ENCODE data around the gene SPATS2. TPM values are rescaled to one million over a fixed set of nuclear protein-coding genes. Genes with fewer than 3 reads are reported as not detected.
"Not testable (repeated sequence)": the region's sequence is repeated elsewhere in the genome, so short reads cannot be mapped to it uniquely, and the experiment has no call there.

Gene SPATS2
- total RNA-seq, 1 donor from 2014 or later: 21.3 TPM

GRCh38 chr12:49529414-49529813 is 162.2 kb downstream of the SPATS2 start:
- DNase-seq (ENCODE audit: low read depth) (no peak), FAIRE-seq (no peak)
- H3K4me3 ChIP-seq (ENCODE audit: low read depth, low read length): no peak overlapping the region
- no peak for TF ChIP-seq CTCF (IDR thresholded peaks at IDR 0.05; ENCODE audit: insufficient read depth, low read length, severe bottlenecking)
- H3K36me3 ChIP-seq (ENCODE audit: control insufficient read depth, insufficient read depth, low read length): peaks cover 12% of the 10 kb centered on the region
- H3K27me3 ChIP-seq (ENCODE audit: control insufficient read depth, insufficient read depth, low read length): no peaks in the 10 kb centered on the region

- no peak for TF ChIP-seq CTCF (IDR thresholded peaks at IDR 0.05; ENCODE audit: insufficient read depth, low read length, severe bottlenecking)
- peaks cover 1% of the 10 kb centered on the region for H3K36me3 ChIP-seq (ENCODE audit: control insufficient read depth, insufficient read depth, low read length)
- DNase-seq (ENCODE audit: low read depth) (no peak), FAIRE-seq (no peak)
- H3K27me3 ChIP-seq (ENCODE audit: control insufficient read depth, insufficient read depth, low read length): no peaks in the 10 kb centered on the region
- H3K4me3 ChIP-seq (ENCODE audit: low read depth, low read length): no peak overlapping the region
These were observed 164.5 kb downstream of the SPATS2 start for GRCh38 chr12:49531745-49532144.

- Histone ChIP-seq H3K27me3 (ENCODE audit: control insufficient read depth, insufficient read depth, low read length) (peaks cover 6% of the 10 kb centered on the region), H3K4me3 (ENCODE audit: low read depth, low read length) (no peak overlapping the region), H3K36me3 (ENCODE audit: control insufficient read depth, insufficient read depth, low read length) (no peaks in the 10 kb centered on the region)
- FAIRE-seq (no peak), DNase-seq (ENCODE audit: low read depth) (no peak)
- no peak for TF ChIP-seq CTCF (IDR thresholded peaks at IDR 0.05; ENCODE audit: insufficient read depth, low read length, severe bottlenecking)
These were observed 166.1 kb downstream of the SPATS2 start for GRCh38 chr12:49533331-49533730.

- not testable (repeated sequence) for H3K4me3 ChIP-seq (ENCODE audit: low read depth, low read length); FAIRE-seq; H3K36me3 ChIP-seq (ENCODE audit: control insufficient read depth, insufficient read depth, low read length); H3K27me3 ChIP-seq (ENCODE audit: control insufficient read depth, insufficient read depth, low read length); DNase-seq (ENCODE audit: low read depth)
These were observed 166.9 kb downstream of the SPATS2 start for GRCh38 chr12:49534122-49534521.

GRCh38 chr12:49534731-49535278 is 167.5 kb downstream of the SPATS2 start:
- TF ChIP-seq CTCF (IDR thresholded peaks at IDR 0.05; ENCODE audit: insufficient read depth, low read length, severe bottlenecking): no peak
- peaks cover 12% of the 10 kb centered on the region for H3K27me3 ChIP-seq (ENCODE audit: control insufficient read depth, insufficient read depth, low read length)
- DNase-seq (ENCODE audit: low read depth) (no peak), FAIRE-seq (no peak)
- no peak overlapping the region for H3K4me3 ChIP-seq (ENCODE audit: low read depth, low read length)
- no peaks in the 10 kb centered on the region for H3K36me3 ChIP-seq (ENCODE audit: control insufficient read depth, insufficient read depth, low read length)

GRCh38 chr12:49535921-49536525 is 168.8 kb downstream of the SPATS2 start:
- DNase-seq (ENCODE audit: low read depth) (no peak), FAIRE-seq (no peak)
- H3K4me3 ChIP-seq (ENCODE audit: low read depth, low read length): no peak overlapping the region
- TF ChIP-seq CTCF (IDR thresholded peaks at IDR 0.05; ENCODE audit: insufficient read depth, low read length, severe bottlenecking): no peak
- no peaks in the 10 kb centered on the region for H3K36me3 ChIP-seq (ENCODE audit: control insufficient read depth, insufficient read depth, low read length)
- peaks cover 14% of the 10 kb centered on the region for H3K27me3 ChIP-seq (ENCODE audit: control insufficient read depth, insufficient read depth, low read length)
